ENCODE data around the gene RRBP1.
A peak's percentile ranks its signal among the peaks of the same experiment; 100 is the strongest.

Gene RRBP1

DNA sequence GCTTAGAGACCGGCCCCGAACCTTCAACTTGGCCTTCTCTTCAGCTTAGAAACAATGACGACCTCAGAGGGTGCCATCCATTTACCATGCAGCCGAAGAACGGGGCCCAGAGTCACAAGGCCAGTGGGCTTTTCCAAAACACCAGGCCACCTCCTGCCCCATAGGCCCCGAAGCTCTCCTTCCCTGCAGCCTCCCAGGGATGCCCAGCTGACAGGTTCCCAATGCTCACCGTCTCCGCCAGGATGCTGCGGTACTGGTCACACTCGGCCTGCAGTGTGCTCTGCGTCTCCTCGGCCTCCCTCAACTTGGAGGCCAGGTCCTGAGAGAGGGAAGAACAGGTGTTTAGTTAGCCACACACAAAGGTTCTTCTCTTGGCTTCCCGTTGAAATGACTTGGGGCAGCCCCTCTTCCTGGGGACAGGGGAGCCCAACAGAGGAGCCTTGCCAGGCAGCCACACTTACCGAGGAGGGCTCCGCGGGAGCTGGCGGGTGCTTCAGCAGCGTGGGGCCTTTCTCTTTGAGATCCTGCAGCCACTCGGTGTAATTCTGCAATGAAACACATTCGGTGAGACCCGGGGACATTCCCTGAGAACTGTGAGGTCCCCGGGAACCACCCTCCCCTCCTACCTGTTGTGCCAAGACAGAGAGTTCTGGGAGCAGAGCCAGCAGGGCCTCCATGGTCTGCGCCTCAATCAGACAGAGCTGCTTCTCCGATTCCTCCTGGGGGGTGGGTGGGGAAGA is 60.6 kb downstream of the RRBP1 start:
- DNase-seq (ENCODE audit: low spot score), result no peak

DNA sequence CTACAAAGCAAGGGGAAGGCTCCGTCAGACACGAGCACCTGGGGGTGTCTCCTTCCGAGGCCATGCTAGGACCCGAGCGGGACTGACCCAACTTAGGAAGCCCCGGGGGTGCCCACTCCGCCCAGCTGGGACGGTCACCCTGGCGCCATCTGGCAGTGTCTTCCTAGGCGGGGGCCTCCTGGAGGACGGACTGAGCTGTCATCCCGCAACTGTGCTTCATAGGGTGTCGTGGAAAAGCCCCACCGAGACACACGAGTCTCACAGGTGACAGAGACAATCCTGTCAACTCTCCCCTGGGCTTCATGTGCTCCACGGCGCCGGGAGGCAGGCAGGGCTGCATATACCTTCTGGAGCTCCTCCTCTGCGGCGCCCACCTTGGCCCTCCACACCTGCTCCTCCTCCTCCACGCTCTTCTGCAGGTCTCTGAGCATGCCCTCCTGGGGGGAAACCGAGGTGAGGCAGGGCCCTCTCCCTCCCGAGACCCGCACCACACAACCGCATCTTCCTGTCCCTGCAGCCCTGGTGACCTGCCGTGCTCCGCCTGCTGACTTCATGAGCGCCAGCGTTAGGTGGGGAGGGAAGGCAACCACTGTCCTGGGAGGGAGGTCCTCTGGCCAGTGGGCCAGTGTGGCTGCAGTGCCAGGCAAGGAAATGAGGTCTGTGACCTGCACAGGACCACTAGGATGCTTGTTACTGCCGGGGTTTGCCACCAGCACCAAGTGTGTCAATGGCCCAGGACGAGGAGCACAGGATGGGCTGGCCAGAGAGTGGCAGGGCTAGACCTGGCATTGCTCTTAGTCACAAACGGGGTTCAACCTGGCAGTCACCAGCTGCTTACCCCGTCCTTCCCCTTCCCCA is 61.4 kb downstream of the RRBP1 start:
- DNase-seq (ENCODE audit: low spot score), result no peak

DNA sequence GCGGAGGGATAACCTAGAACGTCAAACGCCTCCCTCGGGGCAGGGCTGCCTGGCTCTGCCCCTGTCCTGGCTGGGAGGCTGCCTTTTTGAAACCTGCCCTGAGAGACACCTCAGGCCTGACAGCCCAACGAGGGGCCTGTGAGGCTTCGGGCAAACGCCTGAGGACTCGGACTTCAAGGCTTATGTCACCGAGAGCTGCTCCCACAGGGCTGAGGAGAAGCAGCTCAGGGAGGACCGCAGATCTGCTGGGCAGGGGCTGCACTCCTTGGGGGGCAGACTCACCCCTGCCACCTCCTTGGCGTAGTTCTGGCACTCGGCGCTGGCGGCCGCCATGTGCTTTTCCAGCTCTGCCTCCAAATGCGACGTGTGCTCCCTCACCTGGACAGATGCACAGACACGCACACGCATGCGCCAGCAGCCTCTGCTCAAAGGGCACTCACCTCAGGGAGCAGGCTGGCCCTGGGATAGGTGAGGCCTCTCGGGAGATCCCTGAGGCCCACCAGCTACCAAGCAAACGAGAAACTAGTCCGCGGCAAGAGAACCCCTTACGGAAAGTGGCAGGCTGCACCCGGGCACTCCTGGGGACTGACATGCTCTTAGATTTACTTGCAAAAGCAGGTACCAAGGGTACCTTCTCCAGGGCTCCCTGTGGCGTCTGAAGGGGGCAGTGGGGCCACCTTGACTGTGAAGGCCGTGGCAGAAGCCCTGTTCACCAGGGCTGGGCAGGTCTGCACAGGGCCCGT is 62.5 kb downstream of the RRBP1 start:
- no peak for DNase-seq (ENCODE audit: low spot score)

DNA sequence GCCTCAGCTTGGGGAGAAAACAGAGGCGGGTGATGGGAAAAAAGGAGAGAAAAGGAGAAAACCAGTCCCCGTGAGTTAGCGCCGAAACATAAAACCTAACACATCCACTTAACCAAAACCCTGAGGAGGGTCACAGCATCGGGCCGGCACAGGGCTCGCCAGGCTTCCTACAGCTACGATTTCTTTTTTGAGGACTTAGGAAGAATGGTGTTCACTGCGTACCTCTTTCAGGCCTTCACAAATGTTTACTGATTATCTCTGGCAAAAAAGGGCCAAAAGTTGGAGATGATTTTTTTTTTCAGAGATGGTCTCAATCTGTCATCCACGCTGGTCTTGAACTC is 63.4 kb downstream of the RRBP1 start:
- no peak for DNase-seq (ENCODE audit: low spot score)

DNA sequence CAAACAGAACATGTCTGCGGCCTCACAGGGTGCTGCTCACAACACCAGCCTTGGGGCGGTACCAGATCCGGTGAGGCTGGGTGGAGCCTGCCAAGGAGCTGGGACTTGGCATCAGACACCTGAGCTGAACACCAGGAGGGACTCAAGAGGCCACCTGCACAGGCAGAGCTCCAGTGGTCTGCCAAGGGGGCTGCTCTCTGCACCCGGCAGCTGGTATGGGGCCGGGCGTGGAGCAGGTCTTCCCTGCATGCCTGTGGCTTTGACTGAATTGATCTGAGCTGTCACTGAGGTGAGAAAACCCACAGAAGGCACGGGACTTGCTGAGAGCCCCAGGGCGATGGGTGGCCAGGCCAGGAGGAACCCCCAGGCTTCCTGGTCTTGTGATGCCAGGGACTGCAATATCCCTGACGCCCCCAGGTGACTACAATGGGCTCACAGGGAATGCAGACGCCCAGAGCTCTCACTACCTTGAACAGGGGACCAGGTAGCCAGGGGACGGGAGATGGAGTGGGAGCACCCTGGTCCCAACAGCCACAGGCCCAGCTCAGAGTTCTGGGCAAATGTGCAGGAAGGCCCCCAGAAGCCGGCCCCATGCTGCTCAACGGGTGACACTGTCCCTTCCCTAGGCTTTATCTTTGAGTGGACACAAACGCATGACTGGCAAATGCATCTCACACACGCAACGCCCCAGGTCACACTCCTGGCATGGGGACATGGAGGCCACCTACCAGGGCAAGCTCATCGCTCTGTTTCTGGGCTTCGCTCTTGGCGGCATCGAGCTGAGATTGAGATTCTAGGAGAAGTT is 64.0 kb downstream of the RRBP1 start:
- DNase-seq (ENCODE audit: low spot score), result no peak

DNA sequence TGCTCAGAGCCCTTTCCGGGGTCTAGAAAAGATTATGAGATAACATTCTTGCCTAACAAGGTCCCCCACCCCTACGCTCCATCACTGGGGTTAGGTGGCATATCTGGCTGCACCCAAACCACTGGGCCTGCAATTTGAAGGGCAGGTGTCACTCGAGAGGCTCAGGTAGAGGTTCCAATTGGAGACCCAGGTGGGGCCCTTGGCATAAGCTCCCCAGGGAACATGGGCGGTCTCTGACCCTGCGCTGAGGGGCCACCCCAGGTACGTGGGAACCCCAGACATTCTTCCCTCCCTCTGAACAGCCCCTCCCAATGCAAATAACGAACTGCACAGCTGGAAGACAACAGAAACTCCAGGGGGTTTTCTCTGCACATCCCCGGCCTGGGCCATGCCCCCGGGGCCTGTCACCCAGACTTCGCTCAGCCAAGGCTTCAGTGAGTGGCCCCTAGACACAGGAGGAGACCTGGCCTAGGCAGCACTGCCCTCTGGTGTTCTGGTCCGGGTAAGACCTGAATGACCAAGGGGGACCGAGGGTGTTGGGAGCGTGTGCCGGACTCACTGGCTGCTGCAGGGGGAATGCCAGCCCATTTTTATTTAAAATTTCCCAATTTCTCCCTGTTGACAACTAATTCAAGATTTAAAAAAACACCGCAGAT is 64.7 kb downstream of the RRBP1 start:
- peak; percentile 36 for DNase-seq (ENCODE audit: low spot score)

DNA sequence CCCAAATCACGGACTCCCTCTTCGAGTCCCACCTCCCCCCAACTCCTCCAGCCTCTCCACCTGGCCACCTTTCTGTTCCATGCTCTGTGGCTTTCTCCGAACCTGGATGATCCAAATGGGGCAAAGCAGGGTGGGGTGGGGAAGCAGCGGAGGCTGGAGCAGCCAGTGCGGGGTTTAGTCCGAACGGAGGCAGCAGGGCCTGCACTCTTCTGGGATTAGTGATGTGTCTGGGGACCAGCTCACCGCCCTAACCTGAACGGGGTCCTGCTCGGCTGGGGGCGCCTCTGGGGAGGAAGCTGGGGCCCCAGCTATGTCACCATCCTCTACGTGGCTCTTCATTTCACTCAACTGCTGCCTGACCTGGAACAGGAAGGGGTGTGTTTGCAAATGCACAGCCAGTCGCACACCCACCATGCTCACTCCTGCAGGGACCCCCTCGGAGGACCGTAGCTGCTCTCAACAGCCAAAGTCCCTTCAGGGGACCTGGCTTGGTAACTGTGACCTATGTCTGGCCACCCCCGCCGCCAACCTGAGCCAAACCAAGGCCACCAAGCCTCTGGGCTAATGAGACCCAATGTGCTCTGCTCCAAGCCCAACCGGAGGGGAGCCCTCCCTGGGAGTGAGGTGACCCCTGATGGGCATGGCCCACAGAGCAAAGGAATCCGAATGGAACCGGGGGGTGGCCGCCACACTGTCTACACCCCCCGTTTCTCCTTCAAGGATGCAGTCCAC is 65.4 kb downstream of the RRBP1 start:
- DNase-seq (ENCODE audit: low spot score), result no peak

DNA sequence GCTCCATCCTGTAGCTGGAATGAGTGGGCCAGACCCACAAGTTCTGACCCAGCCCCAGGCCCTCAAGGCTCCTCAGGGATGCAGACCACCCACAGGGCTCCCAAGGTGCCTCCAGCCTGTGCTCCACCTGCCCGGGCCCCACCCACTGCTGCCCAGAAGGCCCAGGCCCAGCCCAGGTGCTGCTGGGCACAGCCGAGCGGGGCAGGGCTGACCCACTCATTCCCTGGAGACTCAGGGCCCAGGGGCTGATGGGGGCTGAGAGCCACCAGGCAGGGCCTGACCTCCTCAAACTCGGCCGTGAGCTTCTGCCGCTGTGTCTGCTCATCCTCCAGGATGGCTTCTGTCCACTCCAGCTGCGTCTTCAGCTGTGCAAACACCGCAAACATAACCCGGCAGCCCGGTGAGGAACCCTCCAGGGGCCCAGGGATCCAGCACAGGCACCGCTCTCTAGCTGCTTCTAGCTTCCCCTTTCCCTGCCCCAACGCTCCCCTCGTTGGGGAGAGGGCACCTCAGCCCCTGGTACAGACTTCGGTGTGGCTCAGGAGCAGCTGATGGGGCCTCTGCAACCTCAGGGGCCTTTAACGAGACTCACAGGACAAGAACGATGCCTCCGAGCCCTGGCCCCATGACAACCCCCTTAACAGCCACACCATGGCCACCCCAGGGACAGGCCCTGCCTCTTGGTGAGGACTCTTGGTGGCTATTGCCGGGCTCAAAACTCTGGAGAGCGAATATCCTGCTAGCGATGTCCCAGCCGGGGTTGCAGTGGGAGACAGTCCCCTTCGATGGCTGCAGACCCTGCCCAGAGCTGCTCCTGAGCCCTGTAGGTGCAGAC is 66.2 kb downstream of the RRBP1 start:
- no peak for DNase-seq (ENCODE audit: low spot score)

DNA sequence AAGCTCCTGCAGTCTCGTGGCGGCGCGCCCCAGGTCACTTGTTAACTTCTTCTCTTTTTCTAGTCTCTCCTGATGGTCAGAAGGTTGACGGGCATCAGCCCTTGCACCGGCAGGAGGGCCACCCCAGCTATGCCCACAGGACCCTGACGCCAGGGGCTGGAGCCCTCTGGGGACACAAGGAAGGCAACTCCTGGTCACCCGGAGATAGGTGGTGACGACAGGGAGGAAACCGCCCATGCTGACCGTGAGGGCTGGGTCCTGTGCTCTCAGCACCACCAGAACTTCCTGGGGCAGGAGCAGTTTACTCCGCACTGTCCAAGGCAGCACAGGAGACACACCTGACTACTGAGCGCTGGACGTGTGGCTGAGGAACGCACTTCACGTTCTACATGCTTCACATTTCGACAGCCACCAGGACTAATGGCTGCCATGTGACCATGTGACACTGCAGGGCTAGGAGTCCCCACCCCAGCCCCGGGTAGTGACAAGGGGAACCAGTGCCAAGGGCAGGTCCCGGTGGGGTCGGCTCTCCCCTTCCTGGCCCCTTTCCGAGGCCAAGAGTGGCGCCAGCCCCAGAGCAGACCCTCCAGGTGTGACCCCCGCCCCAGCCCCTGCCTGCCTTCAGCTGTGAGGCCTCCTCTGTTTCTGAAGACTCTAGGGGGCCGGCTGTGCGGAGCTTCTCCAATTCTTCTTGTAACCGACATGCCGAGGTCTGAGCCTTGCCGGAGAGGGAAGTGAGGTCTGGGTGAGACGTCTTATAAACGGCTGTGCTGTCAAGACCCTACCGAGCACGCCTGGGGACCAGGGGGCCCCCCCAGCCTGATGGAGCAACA is 67.0 kb downstream of the RRBP1 start:
- no peak for DNase-seq (ENCODE audit: low spot score)

DNA sequence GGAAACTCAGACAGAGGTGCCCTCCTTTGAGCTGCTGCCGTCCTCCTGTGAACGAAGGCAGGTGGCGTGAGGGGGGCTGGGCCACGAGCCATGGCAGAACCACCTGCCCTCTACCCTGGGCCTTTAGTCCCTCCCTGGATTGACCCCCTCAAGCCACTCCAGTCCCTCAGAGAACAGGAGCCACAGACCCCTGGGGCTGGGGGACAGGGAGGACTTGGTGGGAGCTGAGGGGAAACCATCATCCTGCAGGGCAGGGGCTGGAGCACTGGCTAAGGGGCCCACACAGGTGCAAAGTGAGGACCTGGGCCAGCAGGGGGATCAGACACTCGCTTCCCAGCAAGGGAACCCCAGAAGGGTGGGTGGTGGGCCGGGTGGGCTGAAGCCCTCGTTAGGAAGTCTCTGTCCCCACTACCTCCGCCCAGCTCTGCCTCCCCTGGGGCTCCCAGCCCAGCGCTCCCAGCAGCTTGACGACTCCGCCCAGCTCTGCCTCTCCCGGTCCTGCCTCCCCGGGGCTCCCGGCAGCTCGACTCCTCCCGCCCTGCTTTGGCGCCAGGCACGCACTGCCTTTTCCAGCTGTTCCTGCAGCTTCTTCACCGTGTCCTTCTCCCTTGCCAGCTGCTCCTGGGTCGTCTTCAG is 67.7 kb downstream of the RRBP1 start:
- no peak for DNase-seq (ENCODE audit: low spot score)

DNA sequence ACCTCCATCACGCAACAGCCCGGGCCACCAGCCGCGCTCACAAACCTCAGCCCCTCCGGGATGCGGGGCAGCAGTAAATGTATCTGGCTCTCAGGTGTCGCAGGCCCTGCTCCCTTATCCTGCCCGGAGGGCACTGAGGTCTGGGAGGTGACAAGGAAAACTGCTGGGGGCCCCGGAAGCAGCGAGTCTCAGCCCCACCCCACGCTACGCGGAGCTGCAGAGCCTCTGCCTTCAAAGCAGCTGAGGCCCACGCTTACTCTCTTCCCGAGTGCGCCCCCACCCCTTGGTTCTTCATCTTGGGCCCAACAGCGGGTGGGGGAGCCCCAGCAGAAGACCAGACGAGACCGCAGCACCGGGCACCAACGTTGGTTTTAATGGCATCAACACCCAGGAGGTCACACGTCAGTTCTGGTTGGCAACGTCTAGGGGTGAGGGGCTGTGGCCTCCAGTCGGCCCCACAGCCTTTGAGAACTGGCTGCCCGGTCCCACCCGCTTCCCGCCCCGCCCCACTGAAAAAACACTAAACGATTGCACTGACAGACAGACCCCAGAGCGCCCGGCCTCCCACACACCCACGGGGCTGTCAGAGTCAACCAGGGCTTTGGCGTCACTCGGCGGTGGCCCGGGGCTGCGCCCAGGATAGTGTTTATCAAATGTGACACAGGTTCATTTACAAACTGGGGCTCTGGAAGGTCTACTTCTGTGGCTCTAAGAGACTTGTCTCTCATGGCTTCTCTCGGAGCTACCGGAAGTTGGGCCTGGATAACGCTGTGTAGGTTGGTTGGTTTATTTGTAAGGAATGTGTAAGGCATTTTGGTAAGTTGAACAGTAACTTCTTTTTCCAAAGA is 68.5 kb downstream of the RRBP1 start:
- no peak for DNase-seq (ENCODE audit: low spot score)

DNA sequence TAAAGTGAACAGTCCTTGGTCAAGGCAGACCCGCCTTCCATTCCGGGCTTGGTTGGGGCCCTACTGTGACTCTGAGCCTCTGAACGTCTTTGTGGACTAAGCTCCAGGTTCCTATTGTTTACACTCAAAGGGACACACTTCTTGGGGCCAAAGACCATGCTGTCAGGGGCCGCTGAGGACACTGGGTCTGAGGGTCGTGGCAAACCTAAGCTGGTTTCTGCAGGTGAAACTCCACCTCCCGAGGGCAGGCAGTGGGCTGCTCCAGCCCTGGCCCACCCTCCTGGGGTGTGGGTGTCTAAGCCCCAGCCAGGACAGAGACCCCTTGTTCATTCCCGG is 69.1 kb downstream of the RRBP1 start:
- no peak for DNase-seq (ENCODE audit: low spot score)

DNA sequence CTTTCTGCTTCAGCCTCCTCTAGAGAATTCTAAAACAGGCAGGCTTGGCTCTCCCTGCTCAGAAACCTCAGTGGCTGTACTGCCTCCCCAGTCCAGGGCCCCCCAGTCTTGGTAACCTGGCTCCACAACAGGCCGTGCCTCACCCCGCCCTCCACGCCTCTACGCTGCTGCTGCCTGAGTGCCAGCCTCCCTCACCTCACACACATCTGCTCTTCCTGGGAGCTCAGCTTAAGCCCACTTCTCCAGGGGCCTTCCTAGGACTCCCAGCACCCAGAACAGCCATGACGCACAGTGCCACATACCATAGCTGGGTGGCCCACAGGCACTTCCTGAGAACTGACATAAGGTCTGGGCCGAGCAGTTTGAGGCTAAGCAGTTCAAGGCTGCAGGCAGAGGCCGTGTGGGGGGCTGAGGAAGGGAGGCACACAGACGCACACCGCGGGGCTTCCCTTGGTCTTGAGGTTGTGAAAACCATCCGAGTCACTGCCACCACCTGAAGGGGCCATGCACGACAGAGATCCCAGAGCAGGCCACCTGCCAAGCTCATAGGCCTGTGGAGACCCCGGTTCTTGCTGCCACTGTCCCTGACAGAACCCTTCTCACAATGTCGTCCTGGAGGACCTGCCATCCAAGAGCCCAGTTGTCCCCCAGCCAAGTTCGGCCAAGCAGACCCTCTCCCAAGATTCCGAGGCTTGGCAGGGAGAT is 69.6 kb downstream of the RRBP1 start:
- no peak for DNase-seq (ENCODE audit: low spot score)

DNA sequence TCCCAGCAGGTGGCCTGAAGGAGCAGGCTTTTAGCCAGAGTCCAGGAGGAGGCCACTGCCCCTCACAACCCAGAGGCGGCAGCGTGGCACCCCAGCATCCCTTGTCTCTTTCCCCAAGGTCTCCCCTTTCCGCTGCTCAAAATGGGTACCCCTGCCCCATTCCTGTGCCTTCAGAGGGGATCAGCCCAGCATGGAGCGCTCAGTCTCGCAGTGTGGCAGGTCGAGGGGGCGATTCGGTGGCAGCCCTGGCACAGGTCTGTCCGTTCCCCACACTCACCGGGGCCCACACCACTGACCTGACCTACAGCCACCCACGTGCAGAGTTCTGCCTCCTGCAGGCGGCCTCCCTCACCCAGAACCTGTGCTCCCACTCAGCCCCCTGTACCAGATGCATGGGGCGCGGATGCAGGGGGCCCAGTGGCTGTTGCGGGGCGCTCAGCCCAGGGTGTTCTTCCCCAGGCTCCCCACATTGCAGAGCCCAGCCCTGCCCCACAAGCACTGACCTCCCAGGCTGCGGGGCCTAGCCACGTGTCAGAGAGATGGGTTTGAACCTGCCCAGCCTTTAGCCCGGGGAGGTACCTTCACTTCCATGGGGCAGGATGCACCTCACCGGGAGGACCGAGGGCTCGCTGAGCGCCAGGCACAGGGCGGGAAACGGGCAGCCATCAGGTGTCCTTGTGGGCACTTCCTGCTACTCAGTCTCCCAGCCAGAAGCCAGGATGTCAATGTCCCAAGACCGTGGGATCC is 70.3 kb downstream of the RRBP1 start:
- DNase-seq (ENCODE audit: low spot score), result no peak

DNA sequence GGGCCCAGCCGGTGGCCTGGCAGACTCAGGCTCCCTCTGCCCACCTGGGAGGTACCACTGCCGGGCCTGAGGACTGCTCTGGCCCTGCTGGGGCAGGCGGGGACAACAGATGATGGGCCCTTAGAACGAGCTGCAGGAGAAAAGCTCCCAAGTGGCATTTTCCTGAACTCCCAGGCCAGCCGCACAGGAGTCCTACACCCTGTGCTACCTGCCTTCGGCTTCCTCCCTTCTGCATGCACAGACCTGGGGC is 70.8 kb downstream of the RRBP1 start:
- peak; percentile 20 for DNase-seq (ENCODE audit: low spot score)

Data from SK-N-DZ (cell line).